HG03159 (cell line): ENCODE results near the gene SMIM13.
A peak's percentile ranks its signal among the peaks of the same experiment; 100 is the strongest.

Experiments
- ATAC-seq: cut with Tn5 transposase; IDR thresholded peaks from one replicate; pipeline ENCODE4 v1.9.1; 2021; ENCODE audit warnings: mild to moderate bottlenecking, moderate library complexity; ENCODE audit not compliant: unreplicated experiment

The SMIM13 gene

DNA sequence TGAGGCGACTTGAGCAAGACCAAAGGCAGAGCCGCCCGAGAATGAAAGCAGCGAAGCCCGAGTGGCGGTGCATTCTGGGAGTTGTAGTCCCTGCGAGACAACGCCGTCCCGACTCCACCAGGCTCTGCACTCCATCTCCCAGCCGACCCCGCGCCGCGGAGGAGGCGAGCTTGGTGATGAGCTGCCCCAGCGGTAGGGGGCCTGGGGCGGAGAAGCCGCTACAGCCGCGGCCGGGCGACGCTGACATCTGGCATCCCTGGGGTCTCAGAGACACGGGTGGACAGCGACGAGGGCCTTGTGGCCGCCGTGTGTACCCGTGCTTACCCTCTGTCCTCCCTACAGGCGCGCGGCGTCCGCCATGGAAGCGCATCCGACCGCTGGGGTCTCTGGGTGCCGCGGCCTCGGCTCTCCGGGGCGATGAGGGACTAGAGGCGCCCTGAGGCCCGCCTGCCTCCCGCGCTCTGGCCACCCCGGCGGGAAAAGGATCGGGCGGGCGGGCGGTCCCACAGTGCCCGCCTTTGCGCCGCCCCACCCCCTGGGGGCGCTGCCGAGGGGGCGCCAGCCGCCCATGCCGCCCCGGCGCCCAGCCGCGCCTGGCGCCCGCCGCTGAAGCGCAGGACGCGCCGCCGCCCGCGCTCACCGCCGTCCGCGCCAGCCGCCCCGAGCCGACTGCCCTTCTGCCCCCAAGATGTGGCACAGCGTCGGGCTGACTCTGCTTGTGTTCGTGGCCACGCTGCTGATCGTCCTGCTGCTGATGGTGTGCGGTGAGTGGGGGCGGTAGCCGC, at the start of gene SMIM13:
SMIM13 (plus strand) TSS at position 209 of the 785 bp plus-strand sequence; CDS start at position 689, 480 bp downstream.
- ATAC-seq, result peak; percentile 91

DNA sequence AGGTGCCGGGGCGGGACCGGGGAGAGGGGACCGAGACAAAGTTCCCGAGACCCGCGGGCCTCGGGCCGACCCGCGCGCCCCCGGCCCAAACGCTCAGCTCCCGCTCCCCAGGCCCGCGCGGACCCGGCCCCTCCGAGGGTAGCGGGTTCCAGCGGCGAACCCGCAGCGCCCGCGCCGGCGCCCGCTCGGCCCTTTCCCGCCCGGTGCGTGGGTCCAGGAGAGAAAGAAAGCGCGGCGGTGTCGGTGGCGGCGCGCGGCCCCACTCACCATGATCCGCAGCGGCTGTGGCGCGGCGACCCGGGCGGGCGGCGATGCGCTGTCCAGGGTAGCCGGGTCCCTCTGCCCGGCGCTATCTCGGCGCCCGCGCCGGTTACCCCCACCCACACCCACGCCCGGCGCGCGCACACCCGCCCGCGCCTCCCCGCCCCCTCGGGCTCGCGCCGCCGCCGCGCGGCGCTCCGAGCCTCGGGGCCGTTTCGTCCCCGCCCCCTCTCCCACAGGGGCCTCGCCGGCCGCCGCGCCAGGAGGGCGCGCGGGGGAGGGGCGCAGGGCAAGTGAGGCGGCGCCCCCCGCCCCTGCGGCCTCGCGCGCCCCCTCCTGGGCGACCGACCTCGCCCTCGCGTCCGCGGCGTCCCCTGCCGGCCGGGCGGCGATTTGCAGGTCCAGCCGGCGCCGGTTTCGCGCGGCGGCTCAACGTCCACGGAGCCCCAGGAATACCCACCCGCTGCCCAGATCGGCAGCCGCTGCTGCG, 49.5 kb upstream of the SMIM13 start, which contains the start of gene ELOVL2:
ELOVL2 (minus strand) TSS at position 345 of the 751 bp plus-strand sequence; CDS start at position 270, 75 bp downstream.
- ATAC-seq, result no peak

DNA sequence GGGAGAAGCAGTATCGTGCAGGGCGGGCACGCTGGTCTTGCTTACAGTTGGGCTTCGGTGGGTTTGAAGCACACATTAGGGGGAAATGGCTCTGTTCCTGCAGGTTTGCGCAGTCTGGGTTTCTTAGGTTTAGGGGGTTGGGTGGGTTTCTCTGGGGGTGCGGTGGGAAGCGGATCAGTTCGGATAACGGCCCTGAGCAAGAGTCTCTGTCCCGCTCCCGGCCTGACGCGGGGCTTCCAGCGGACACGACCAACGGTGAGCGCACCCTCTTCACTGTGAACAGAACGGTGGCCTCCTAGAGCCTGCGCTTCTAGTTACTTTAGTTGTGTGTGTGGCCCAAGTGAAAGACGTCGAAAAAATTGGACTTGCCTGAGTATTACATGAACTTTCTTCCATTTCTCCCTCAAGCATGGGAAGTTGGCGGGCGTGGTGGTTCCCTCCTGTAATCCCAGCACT, 48.9 kb upstream of the SMIM13 start:
- ATAC-seq, result no peak

DNA sequence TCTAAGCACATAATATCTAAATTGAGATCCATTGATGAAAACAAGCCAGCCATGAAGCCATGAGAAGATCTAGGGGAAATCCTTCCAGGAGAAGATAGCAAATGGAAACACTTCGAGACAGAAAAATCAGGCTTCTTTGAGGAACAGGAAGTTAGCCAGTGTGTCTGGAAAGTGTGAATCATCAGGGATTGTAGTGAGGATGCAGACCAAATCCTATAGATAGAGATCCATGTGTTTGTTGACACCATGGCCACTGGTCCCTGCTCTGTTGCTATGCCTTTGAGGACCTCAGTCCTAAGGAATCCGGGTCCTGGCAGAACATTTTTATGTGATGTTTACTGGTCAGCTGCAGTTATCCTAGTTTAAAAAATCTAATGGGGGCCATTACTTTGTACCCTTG, 42.9 kb upstream of the SMIM13 start:
- no peak for ATAC-seq

DNA sequence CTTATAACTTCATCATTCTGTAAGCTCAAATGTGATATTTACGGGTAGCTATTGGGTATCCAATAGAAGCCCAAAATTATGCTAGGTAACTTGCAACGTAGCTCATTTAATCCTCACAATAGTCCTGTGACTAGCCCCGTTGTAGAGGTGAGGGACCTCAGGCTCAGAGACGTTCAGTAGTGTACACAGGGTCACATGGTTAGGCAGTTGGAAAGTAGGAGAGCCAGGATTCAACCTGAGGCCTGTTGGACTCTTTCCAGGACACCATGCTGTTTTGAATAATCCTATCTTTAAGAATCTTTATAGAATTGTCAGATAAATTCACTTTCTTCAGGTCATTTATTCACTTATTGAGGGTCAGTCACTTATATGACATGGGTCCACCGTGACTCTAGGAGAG, 40.3 kb upstream of the SMIM13 start:
- ATAC-seq, result no peak

DNA sequence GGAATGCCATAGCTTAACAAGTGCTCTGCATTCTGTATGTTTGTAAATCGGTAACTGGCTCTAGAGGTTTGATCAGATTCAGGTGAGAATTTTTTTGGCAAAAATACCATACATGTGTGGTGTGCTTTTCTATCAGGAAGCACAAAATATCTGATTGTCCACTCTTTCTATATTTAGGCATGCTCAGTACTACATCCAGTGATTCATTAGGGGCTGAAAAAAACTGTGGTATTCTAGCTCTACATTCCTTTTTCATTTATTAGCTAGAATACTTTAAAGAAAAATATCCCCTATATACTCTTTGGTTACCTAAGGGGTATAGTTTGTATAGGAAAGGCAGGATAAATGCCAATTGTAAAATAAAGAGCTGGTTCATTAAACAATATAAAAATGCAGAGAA, 38.9 kb upstream of the SMIM13 start:
- no peak for ATAC-seq

DNA sequence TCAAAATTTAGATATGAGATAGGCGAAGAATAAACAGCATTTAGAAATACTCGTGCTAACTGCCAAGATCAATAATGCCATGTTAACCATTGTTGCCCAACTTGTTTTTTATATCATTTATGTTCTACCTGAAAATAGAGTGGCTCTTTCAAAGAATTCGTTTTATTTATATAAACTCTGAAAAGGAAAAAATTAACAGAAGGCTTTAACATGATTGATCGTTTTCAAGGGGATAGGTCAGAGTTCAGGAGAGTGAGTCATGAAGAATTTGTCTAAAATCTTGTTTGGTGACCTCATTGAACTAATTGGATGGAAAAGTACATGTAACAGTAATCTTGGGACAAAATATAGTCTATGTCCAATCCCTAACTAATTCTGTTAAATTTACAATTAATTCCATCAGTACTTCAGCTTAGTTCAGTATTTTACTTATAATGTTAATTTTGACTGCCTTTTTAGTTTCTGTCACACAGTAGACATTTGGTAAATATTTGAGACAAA, 38.5 kb upstream of the SMIM13 start:
- ATAC-seq, result no peak

DNA sequence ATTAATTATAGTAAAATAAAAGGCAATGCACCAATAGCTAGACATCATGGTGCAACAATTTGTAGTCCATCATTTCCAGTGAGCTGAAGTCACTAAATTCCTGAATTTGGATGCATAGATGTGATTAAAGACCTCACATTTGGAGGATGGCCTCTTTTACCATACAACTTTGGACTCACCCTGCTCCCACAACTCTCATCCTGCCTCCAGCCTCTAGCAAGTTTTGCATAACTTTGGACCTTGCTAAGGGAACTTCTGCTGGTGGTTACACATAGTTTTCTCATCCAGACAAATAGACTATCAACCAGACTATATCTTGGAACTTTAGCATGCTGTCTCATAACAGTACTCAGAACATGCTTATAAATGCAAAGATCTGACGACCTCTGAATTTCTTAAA, 36.8 kb upstream of the SMIM13 start:
- no peak for ATAC-seq

DNA sequence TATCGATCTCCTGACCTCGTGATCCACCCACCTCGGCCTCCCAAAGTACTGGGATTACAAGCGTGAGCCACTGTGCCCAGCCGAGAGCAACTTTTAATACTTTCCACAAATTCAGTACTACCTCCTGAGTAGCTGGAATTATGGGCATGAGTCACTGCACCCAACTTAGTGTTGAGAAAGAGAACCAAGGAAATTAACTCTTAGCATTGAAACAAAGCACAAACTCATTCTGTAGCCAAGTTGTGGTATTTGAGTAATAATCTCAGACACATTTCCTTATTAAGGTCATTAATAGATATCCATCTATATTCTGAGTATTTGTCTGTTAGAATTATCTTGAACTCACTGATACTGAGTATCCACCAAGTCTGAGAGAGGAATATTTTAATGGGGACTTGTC, 35.2 kb upstream of the SMIM13 start:
- ATAC-seq, result no peak

DNA sequence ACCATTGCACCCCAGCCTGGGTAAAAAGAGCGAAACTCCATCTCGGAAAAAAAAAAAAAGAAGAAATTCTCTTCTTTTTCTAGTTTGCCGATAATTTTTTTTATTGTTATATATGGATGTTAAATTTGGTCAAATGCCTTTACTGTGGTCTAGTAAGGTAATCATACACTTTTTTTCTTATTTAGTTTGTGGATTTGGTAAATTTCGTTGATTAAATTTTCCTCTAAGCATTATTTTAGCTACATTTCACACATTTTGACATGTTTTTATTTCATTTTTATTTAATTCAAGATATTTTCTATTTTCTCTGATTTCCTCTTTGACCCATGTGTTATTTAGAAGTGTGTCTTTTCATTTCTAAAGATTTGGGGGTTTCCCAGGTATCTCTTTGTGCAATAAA, 31.6 kb upstream of the SMIM13 start:
- ATAC-seq, result no peak

DNA sequence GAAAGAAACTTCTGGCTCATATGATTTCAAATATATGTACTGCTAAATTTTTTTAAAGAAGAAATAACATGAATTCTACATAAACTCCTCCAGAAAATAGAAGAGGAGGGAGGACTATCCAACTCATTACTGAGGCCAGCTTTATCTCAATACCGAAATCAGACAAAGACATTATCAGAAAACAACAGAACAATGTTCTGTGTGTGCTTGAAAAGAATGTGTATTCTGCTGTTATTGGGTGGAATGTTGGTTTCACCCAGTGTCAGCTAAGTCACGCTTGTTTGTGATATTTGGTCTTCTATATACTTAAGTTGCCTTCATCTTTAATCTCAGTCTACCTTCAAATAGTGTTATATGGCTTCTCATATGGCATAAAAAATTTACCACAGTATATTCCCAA, 30.9 kb upstream of the SMIM13 start:
- ATAC-seq, result no peak

DNA sequence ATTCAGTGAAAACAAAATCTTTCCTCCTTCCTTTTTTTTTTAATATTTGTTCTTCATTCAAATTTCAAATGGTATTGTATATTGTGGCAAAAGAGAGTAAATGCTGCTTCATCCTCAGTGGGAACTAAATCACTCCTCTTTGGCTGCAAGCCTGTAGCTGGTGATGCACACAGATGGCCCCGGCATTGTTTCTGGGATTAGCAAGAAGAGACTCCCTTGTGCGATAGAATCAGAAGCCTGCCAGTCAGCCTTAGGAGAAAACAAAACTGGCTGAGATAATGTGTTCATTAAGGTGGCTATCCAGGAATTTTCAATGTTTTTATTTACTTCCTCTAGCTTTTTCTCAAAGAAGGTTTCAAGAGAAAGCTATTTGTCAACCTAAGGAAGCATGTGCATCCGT, 28.8 kb upstream of the SMIM13 start:
- ATAC-seq, result no peak

DNA sequence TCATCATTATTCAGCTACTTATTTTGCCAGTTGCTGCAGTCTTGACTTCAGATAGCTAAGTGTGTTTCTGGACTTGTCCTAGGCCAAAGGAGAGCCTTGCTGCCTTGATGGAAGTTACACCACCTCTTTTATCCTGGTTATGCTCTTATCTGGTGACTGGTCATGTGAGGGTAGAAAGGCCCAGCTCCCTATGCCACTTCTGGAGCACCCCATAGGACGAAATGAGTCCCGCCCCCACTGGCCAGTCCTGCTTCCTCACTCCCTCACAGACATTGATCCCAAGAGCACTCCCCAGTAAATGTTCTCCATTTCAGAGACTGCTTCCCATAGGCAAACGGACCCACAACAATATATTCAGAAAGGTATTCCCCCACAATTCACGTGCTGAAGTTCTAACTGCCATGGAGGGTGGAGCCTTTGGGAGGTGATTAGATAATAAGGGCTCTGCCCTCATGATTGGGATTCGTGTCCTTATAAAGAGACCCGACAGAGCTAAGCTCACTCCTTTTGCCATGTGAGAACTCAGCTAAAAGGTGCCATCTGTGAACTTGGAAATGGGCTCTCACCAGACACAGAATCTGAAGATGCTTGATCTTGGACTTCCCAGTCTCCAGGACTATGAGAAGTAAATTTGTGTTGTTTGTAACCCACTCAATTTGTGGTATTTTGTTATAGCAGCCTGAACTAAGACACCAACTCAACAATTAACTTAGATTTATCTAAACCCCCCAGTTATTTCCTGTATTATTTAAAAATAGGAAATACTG, 28.0 kb upstream of the SMIM13 start:
- ATAC-seq, result no peak

DNA sequence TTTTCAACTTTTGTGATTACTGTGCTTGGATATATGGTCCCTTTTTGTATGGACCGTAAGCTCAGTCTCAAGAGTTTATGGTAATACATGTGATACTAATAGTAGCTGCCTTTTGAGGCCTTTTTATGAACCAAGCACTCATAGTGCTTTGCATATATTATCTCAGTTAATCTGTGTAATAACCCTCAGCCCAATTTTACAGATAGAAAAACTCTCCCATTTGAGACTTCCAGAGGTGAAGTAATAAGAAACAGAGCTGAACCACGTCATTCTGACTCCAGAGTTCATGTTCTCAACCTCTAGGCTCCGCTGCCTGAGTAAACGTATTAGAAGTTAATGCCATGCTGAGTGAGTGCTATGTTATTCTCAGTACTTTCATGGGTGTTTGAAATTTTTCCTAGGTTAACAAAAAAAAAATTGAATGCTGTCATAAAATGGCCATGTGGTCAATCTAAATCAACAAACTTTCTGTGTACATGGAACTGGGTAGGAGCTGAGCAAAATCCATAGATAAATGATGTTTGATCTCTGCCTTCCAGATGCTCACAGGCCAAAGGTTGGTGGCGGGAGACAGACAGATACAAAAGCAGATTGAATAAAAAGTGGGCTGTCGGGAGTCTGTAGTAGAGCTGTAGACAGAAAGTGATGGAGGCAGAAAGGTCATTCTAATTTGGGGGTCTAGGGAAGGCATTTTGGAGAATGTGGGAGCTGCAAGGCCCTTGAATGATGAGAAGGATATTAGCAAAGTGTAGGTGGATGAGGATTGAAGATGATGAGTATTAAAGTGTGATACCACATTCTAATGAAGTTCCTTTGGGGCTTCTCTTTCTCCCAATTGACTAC, 26.9 kb upstream of the SMIM13 start:
- ATAC-seq, result no peak

DNA sequence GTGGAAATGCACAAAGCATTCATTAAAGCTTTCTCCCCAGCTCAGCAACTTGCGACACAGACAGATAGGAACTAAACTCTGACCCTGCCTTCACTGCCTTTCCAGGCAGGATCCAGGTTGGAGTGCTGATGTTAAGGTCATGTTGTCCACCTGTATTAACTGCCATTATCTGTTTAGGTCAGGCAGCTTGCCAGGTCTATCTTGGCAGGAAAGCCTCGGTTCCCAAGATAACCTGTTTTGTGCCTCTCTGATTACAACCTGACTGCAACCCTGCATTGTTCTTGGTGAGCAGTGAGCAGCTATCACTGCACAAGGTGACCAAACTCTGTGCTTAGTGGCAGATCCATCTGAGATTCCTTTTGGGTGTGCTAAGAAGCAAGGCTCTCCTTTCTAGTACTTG, 26.3 kb upstream of the SMIM13 start:
- ATAC-seq, result no peak

DNA sequence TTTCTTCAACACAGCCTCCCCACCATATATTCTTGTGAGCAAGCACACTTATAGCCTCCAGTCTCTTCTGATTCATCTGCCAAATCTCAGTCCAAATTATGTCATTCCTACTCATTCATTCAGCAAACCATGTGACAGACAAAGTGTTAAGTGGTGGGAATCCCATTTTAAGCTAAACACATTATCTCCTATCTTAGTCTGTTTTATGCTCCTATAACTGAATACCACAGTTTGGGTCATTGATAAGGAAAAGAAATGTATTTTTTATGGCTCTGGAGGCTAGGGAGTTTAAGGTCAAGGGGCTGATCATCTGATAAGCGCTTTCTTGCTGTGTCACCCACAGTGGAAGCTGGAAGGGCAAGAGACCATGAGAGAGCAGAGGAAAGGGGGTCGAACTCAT, 23.9 kb upstream of the SMIM13 start:
- no peak for ATAC-seq

DNA sequence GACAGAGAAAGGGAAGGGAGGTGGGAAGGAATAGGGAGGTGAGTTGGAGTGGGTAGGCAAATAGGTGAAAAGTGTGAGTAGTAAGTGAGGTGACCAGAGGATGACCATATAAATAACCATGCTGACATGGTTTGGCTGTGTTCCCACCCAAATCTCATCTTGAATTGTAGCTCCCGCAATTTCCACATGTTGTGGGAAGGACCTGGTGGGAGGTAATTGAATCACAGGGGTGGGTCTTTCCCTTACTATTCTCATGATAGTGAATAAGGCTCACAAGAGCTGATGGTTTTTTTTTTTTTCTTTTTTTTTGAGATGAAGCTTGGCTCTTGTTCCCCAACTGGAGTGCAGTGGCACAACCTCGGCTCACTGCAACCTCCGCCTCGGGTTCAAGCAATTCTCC, 21.5 kb upstream of the SMIM13 start:
- ATAC-seq, result no peak

DNA sequence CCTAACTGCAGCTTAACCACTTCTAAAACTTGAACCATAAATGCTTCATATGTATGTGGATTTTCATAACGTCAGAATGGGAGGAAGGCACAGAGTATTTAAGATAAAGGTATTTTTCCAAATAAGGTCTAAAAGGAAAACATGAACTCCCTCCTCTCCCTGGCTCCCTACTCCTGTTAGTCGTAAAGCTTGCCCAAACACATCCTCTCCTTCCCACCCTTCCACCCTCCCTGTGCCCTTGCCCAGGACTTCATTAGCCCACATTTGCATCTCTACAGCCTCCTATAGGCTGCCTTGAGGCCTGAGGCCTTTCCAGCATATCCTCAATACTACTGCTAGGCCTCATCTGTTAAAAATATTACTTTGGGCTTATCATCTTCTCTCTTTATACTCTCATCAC, 17.1 kb upstream of the SMIM13 start:
- ATAC-seq, result no peak

DNA sequence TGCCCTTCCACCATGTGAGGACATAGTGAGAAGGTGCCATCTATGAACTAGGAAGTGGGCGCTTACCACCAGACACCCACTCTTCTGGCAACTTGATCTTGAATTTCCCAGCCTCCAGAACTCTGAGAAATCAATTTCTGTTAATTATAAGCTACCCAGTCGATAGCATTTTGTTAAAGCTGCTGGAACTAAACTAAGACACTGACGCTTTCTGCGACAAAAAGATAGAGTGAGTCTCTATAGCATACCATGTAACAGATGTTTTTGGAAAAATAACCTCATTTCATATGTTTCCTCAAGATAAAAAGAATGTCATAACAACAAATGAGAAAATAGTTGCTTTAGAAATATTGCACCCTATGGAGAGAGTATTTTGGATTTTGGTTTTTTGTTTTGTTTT, 15.4 kb upstream of the SMIM13 start:
- ATAC-seq, result no peak

DNA sequence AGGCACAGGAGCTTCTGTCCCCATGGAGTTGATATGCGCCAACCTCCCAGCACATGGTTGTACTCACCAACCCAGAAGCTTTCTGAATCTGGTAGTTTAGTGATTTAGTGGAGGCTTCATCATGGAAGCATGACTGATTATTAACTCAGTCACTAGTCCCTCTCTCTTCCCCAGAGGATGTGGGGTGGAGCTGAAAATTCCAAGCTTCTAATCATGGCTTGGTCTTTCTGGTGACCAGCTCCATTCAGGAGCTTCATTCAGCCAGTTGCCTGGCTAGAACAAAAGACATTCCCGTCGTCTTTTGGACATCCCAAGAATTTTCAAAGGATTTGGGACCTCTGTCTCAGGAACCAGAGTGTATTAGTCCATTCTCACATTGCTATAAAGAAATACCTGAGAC, 13.3 kb upstream of the SMIM13 start:
- ATAC-seq, result no peak
